H1 (cell line): ENCODE measurements around the gene ADGRG1. TPM values are rescaled to one million over a fixed set of nuclear protein-coding genes. Genes with fewer than 3 reads are reported as not detected.
A peak's percentile ranks its signal among the peaks of the same experiment; 100 is the strongest.

ENCODE experiments used
- CTCF ChIA-PET: fragments of 300-600 bp; sonication (Branson Sonifier 250); formaldehyde crosslinking; loops from one replicate; lab custom pipeline; 2021; ENCODE audit not compliant: partially characterized antibody; lab: Charles Lee
- POLR2A ChIA-PET: fragments of 300-600 bp; sonication (Branson Sonifier 250); formaldehyde crosslinking; loops from one replicate; lab custom pipeline; 2021; ENCODE audit warnings: inconsistent platforms; ENCODE audit not compliant: partially characterized antibody; lab: Charles Lee
- DNase-seq, 2 experiments: peaks; one replicate each; pipeline versions ENCODE4 v3.0.0 to v3.0.0-alpha.2; 2010 to 2022; ENCODE audit warnings: low spot score in 2 of 2, low read depth in 1 of 2, mixed read lengths in 1 of 2
- FAIRE-seq: peaks from 2 replicates; lab custom pipeline; 2011; peaks lifted over from hg19 to GRCh38; lab: Jason Lieb, UNC
- H2AFZ ChIP-seq: 2 replicates; pipeline ENCODE4 v1.8.1; 2012; ENCODE audit warnings: low read length, inconsistent platforms
- H2AK5ac ChIP-seq: 2 replicates; pipeline ENCODE4 v1.6.1; 2013; ENCODE audit warnings: low read depth, low read length
- H2BK120ac ChIP-seq: replicated peaks from 2 replicates; pipeline ENCODE3; 2013; ENCODE audit warnings: low read depth, low read length, inconsistent platforms
- H2BK12ac ChIP-seq: 2 replicates; pipeline ENCODE4 v1.6.1; 2013; ENCODE audit warnings: low read depth, low read length
- H2BK15ac ChIP-seq: 2 replicates; pipeline ENCODE4 v1.6.1; 2013; ENCODE audit warnings: low read length
- H2BK20ac ChIP-seq: 2 replicates; pipeline ENCODE4 v1.6.1; 2013; ENCODE audit warnings: low read length
- H2BK5ac ChIP-seq: 2 replicates; pipeline ENCODE4 v1.6.1; 2013; ENCODE audit warnings: low read depth, low read length
- H3K14ac ChIP-seq: 2 replicates; pipeline ENCODE4 v1.6.1; 2013; ENCODE audit warnings: inconsistent platforms; ENCODE audit not compliant: insufficient read length
- H3K18ac ChIP-seq: 2 replicates; pipeline ENCODE4 v1.6.1; 2013; ENCODE audit warnings: low read length; ENCODE audit errors: extremely low read depth
- H3K23ac ChIP-seq: 2 replicates; pipeline ENCODE4 v1.6.1; 2013; ENCODE audit warnings: inconsistent platforms; ENCODE audit not compliant: insufficient read length
- H3K23me2 ChIP-seq: 2 replicates; pipeline ENCODE4 v1.6.1; 2013; ENCODE audit warnings: low read depth, low read length
- H3K27ac ChIP-seq: 2 replicates; pipeline ENCODE4 v1.6.1; 2011; ENCODE audit warnings: low read depth, low read length, inconsistent platforms
- H3K27me3 ChIP-seq, 4 experiments: replicated peaks in 1 of 4; 1 replicate in 1 of 4; 2 replicates in 3 of 4; pipeline versions ENCODE4 v1.6.1 to v1.8.1; 2011 to 2013; ENCODE audit warnings: low read length in 3 of 4, mild to moderate bottlenecking in 3 of 4, inconsistent platforms in 2 of 4, mixed read lengths in 2 of 4, moderate library complexity in 1 of 4; ENCODE audit not compliant: control insufficient read depth in 3 of 4, insufficient read depth in 3 of 4; ENCODE audit errors: extremely low read depth in 1 of 4
- H3K36me3 ChIP-seq, 4 experiments: 2 replicates each; pipeline versions ENCODE4 v1.6.1 to v1.8.1; 2011 to 2013; ENCODE audit warnings: mild to moderate bottlenecking in 4 of 4, low read length in 3 of 4, moderate library complexity in 2 of 4, control low read depth in 1 of 4, inconsistent platforms in 1 of 4; ENCODE audit not compliant: insufficient read depth in 4 of 4, control insufficient read depth in 2 of 4
- H3K4ac ChIP-seq: replicated peaks from 2 replicates; pipeline ENCODE3; 2013; ENCODE audit warnings: low read length, low read depth, mixed read lengths, inconsistent platforms; ENCODE audit not compliant: insufficient read length
- H3K4me1 ChIP-seq, 4 experiments: replicated peaks in 1 of 4; 1 replicate in 1 of 4; 2 replicates in 3 of 4; pipeline versions ENCODE4 v1.6.1 to v1.8.1; 2011 to 2013; ENCODE audit warnings: low read length in 3 of 4, inconsistent platforms in 2 of 4, mixed read lengths in 1 of 4; ENCODE audit not compliant: insufficient read depth in 4 of 4, control insufficient read depth in 3 of 4
- H3K4me2 ChIP-seq, 2 experiments: 2 replicates each; pipeline versions ENCODE4 v1.6.1 to v1.8.1; 2011 to 2013; ENCODE audit warnings: low read depth in 2 of 2, low read length in 2 of 2, control low read depth in 1 of 2, inconsistent platforms in 1 of 2, mild to moderate bottlenecking in 1 of 2; ENCODE audit not compliant: insufficient read depth in 1 of 2
- H3K4me3 ChIP-seq, 4 experiments: fragments of 200-600, 300-600 bp in 1 of 4; sonication (generic), shearing (Covaris generic), sonication (Bioruptor Twin) in 1 of 4; 2 replicates each; pipeline versions ENCODE4 v1.5.1 to v1.8.1; 2011 to 2016; ENCODE audit warnings: low read length in 4 of 4, low read depth in 3 of 4, control low read depth in 2 of 4, inconsistent platforms in 2 of 4, mild to moderate bottlenecking in 2 of 4, mixed read lengths in 1 of 4, moderate library complexity in 1 of 4; ENCODE audit not compliant: insufficient read depth in 2 of 4; ENCODE audit errors: extremely low read depth in 1 of 4
- H3K56ac ChIP-seq: replicated peaks from 2 replicates; pipeline ENCODE3; 2013; ENCODE audit warnings: low read depth, mild to moderate bottlenecking, mixed read lengths, low read length, inconsistent platforms; ENCODE audit not compliant: insufficient read length
- H3K79me1 ChIP-seq: 2 replicates; pipeline ENCODE4 v1.6.1; 2013; ENCODE audit warnings: low read depth, low read length, control low read depth
- H3K79me2 ChIP-seq, 2 experiments: 2 replicates each; pipeline versions ENCODE4 v1.6.1 to v1.8.1; 2012 to 2013; ENCODE audit warnings: low read length in 2 of 2, mild to moderate bottlenecking in 2 of 2, inconsistent platforms in 1 of 2; ENCODE audit not compliant: insufficient read depth in 2 of 2, control insufficient read depth in 1 of 2
- H3K9ac ChIP-seq, 4 experiments: replicated peaks in 1 of 4; 1 replicate in 1 of 4; 2 replicates in 3 of 4; pipeline versions ENCODE4 v1.6.1 to v1.8.1; 2011 to 2013; ENCODE audit warnings: low read depth in 3 of 4, low read length in 3 of 4, control low read depth in 2 of 4, mild to moderate bottlenecking in 2 of 4, moderate library complexity in 2 of 4, inconsistent platforms in 1 of 4; ENCODE audit errors: extremely low read depth in 1 of 4
- H3K9me3 ChIP-seq, 2 experiments: 2 replicates each; pipeline versions ENCODE4 v1.6.1 to v1.8.1; 2012 to 2013; ENCODE audit warnings: mild to moderate bottlenecking in 2 of 2, moderate library complexity in 2 of 2, control low read depth in 1 of 2, inconsistent platforms in 1 of 2, low read depth in 1 of 2, low read length in 1 of 2, mixed read lengths in 1 of 2; ENCODE audit not compliant: insufficient read depth in 2 of 2
- H4K20me1 ChIP-seq, 2 experiments: replicated peaks in 1 of 2; 2 replicates each; pipeline versions ENCODE3 to v1.8.1; 2011 to 2013; ENCODE audit warnings: inconsistent platforms in 2 of 2, low read length in 2 of 2, mild to moderate bottlenecking in 1 of 2; ENCODE audit not compliant: insufficient read depth in 2 of 2, control insufficient read depth in 1 of 2
- H4K5ac ChIP-seq: 2 replicates; pipeline ENCODE4 v1.6.1; 2013; ENCODE audit warnings: low read length, low read depth, mixed read lengths, inconsistent platforms; ENCODE audit not compliant: insufficient read length
- H4K8ac ChIP-seq: 2 replicates; pipeline ENCODE4 v1.8.0; 2013; ENCODE audit warnings: mild to moderate bottlenecking, moderate library complexity, low read length, inconsistent platforms; ENCODE audit not compliant: insufficient read depth; ENCODE audit errors: extremely low read depth
- H4K91ac ChIP-seq: replicated peaks from 2 replicates; pipeline ENCODE3; 2013; ENCODE audit warnings: low read length, mixed read lengths, inconsistent platforms; ENCODE audit not compliant: insufficient read length
- CBX5 ChIP-seq: fragments of 300-800, 300-1000 bp; sonication (generic); IDR thresholded peaks from 2 replicates; pipeline ENCODE4 v1.7.1; 2016; ENCODE audit warnings: antibody characterized with exemption, low read length, low read depth
- CHD1 ChIP-seq: IDR thresholded peaks from 2 replicates; pipeline ENCODE4 v1.6.1; 2012; ENCODE audit warnings: low read depth, low read length, improper control_type of control experiment
- EGR1 ChIP-seq: IDR thresholded peaks from 2 replicates; pipeline ENCODE4 v1.6.1; 2011; ENCODE audit warnings: low read depth, low read length, borderline replicate concordance
- HDAC6 ChIP-seq: IDR thresholded peaks from one replicate; pipeline ENCODE4 v1.7.1; 2012; ENCODE audit warnings: low read depth, mild to moderate bottlenecking, inconsistent platforms, low read length, moderate library complexity
- KDM1A ChIP-seq: fragments of 200-600, 300-600 bp; sonication (generic); IDR thresholded peaks from 2 replicates; pipeline ENCODE4 v1.7.1; 2016; ENCODE audit warnings: mild to moderate bottlenecking, low read length, borderline replicate concordance
- SP1 ChIP-seq: IDR thresholded peaks from 2 replicates; pipeline ENCODE4 v1.6.1; 2011; ENCODE audit warnings: low read depth, low read length
- SP2 ChIP-seq: IDR thresholded peaks from 2 replicates; pipeline ENCODE4 v1.6.1; 2012; ENCODE audit warnings: mild to moderate bottlenecking, low read length, inconsistent platforms
- WGBS, 2 experiments: shearing (Covaris generic) in 1 of 2; methylation state at CpG; one replicate each; pipeline versions ENCODE4 v1.1.6 to v1.1.7; 2013 to 2015; ENCODE audit warnings: low lambda C conversion rate in 2 of 2, mixed read lengths in 2 of 2, inconsistent platforms in 1 of 2, low coverage in 1 of 2, missing lambda C conversion rate in 1 of 2; ENCODE audit not compliant: insufficient replicate concordance in 2 of 2, insufficient coverage in 1 of 2, insufficient read length in 1 of 2; ENCODE audit errors: extremely low coverage in 1 of 2, missing lambda C conversion rate in 1 of 2; 5-methylcytosine and 5-hydroxymethylcytosine counted together
- polyA plus RNA-seq, 7 experiments: library from polyadenylated mRNA; depleted of rRNA in 3 of 7; stranded (reverse) in 5 of 7; unstranded in 2 of 7; fragments of >200 nt in 5 of 7; fragments of 200-250 nt in 2 of 7; gene quantifications; 1 replicate in 5 of 7; 2 replicates in 1 of 7; 4 replicates in 1 of 7; pipeline versions ENCODE4 v1.2.1 to v1.2.3, GENCODE V29; 2011 to 2013; ENCODE audit warnings: missing spikeins in 2 of 7, mixed read lengths in 2 of 7
- total RNA-seq: library from RNA; stranded (reverse); fragmentation: NEBNext Ultra II Directional; extraction: Animal tissue kit (Norgen Biotek cat#: 25700); gene quantifications from 2 replicates; pipeline ENCODE4 v1.2.1, GENCODE V29; 2021
- TF ChIP-seq, protein P1 (sequence below): IDR thresholded peaks from 2 replicates; pipeline ENCODE4 v1.6.1; 2012; ENCODE audit warnings: inconsistent platforms

ADGRG1 gene
- total and polyA plus RNA-seq, 2 of the 8 experiments (the other 6 are each of a cell fraction or from before 2014, with no cell fraction given): 1.3 to 2.6 TPM

DNA sequence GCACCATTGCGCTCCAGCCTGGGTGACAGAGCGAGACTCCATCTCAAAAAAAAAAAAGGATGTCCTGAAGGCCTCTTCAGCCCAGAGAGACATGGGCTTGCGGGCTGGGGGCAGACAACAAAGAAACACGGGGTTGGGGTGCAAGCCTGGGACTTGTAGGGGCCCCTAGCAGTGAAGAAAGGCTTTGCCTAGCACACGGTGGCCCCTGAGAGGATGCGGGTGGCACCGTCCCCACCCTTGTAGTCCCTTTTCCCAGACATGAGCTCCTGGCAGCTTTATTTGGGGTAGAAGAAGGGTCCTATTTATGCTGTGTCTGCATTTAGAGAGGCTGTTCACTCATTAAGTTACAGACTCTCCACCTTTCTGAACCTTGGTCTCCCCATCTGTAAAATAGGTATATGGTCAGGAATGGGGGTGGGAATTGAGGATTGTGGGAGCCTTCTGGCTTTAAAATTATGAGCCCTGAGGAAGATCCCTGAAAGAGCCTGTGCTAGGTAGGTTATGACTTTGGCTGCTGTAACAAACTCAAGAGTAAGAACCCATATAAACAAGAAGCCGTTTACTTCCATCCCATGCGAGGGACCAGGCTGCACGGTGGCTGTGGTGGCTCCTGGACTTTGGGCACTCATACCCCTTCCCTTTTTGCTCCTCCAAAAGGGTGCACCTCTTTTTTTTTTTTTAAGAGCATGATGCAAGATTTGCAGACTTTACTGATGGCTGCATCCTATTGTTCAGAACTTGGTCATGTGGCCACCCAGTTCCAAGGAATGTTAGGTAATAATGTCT, 20.6 kb upstream of the ADGRG1 start:
- Histone ChIP-seq H3K4me2 (no peak overlapping the region), H3K9me3 (no peaks in the 10 kb centered on the region), H3K56ac (no peak overlapping the region), H2BK12ac (no peak overlapping the region), H2BK5ac (no peak overlapping the region), H3K27me3 (0 out of 7 replicates have a peak, but pooled peaks cover 0 to 2% (median 0%) of the 10 kb centered on the region in 4 experiments), H3K14ac (no peak overlapping the region), H3K4me3 (no peak overlapping the region), H3K9ac (no peak overlapping the region), H3K23ac (no peak overlapping the region), H2BK120ac (no peak overlapping the region), H4K20me1 (no peaks in the 10 kb centered on the region), H2BK20ac (no peak overlapping the region; the same call in 1 of the 2 replicates), H3K23me2 (no peaks in the 10 kb centered on the region), H3K27ac (no peak overlapping the region), H2BK15ac (no peak overlapping the region), H4K8ac (0 out of 2 replicates have a peak overlapping the region, but pooled peaks have one; percentile 79), H3K36me3 (no peaks in the 10 kb centered on the region), H3K4me1 (no peaks in the 10 kb centered on the region), H2AFZ (no peak overlapping the region), H2AK5ac (no peak overlapping the region), H3K79me2 (no peaks in the 10 kb centered on the region), H4K91ac (no peak overlapping the region), H3K4ac (no peak overlapping the region), H3K18ac (no peak overlapping the region; the same call in 1 of the 2 replicates), H4K5ac (no peak overlapping the region), H3K79me1 (no peaks in the 10 kb centered on the region)
- ChIA-PET CTCF (interaction anchor here (1.2 to 7.2 kb wide), 8 partner anchors 7 to 88 kb away, joined by 3 to 63 read pairs (median 12); partner anchors contain the start of gene ADGRG3), POLR2A (no interaction called here)
- WGBS, 2 experiments: 87% methylated on average over 10 of the region's 10 CpGs; no CpG with 5 or more reads in 1 of the 2 experiments
- TF ChIP-seq HDAC6 (no peak), KDM1A (no peak), SP1 (no peak), SP2 (no peak), EGR1 (no peak), CHD1 (no peak), CBX5 (no peak)
- TF ChIP-seq, protein P1, sequence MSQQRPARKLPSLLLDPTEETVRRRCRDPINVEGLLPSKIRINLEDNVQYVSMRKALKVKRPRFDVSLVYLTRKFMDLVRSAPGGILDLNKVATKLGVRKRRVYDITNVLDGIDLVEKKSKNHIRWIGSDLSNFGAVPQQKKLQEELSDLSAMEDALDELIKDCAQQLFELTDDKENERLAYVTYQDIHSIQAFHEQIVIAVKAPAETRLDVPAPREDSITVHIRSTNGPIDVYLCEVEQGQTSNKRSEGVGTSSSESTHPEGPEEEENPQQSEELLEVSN: no peak
- FAIRE-seq (no peak), DNase-seq (no peak)
